Loucy (cell line): Measurements from ENCODE around the gene GAPT.

Source experiments
- H2AFZ ChIP-seq: fragments of 200-600 bp; sonication (generic); 2 replicates; pipeline ENCODE4 v1.6.0; 2016; ENCODE audit warnings: antibody characterized with exemption, mild to moderate bottlenecking, low read length, moderate library complexity
- H3F3A ChIP-seq: fragments of 200-600 bp; 2 replicates; pipeline ENCODE4 v1.6.0; 2016; ENCODE audit warnings: antibody characterized with exemption, low read depth, mild to moderate bottlenecking
- H3K27me3 ChIP-seq: fragments of 200-600 bp; sonication (generic); 2 replicates; pipeline ENCODE4 v1.6.1; 2014; ENCODE audit warnings: low read length, mild to moderate bottlenecking; ENCODE audit not compliant: insufficient read depth, poor library complexity, severe bottlenecking
- H3K36me3 ChIP-seq: fragments of 200-600 bp; sonication (generic); 2 replicates; pipeline ENCODE4 v1.6.1; 2016; ENCODE audit warnings: low read length; ENCODE audit not compliant: insufficient read depth
- H3K4me1 ChIP-seq: fragments of 200-600 bp; sonication (generic); 2 replicates; pipeline ENCODE4 v1.5.1; 2014; ENCODE audit warnings: low read length, mild to moderate bottlenecking; ENCODE audit not compliant: insufficient read depth, poor library complexity, severe bottlenecking
- H3K4me2 ChIP-seq: fragments of 200-600 bp; sonication (generic); 2 replicates; pipeline ENCODE4 v1.6.0; 2014; ENCODE audit warnings: antibody characterized with exemption, low read length, low read depth, mild to moderate bottlenecking; ENCODE audit not compliant: poor library complexity, severe bottlenecking
- H3K4me3 ChIP-seq: fragments of 200-600 bp; sonication (generic); 2 replicates; pipeline ENCODE4 v1.5.1; 2014; ENCODE audit warnings: low read length, mild to moderate bottlenecking, mixed read lengths; ENCODE audit not compliant: poor library complexity, severe bottlenecking
- H3K79me2 ChIP-seq: fragments of 200-600 bp; sonication (generic); 2 replicates; pipeline ENCODE4 v1.6.1; 2014; ENCODE audit warnings: low read length; ENCODE audit not compliant: insufficient read depth
- H3K9ac ChIP-seq: fragments of 200-600 bp; sonication (generic); 2 replicates; pipeline ENCODE4 v1.6.0; 2014; ENCODE audit warnings: mild to moderate bottlenecking, low read depth, low read length, moderate library complexity; ENCODE audit not compliant: poor library complexity, severe bottlenecking
- H3K9me2 ChIP-seq: fragments of 200-600 bp; sonication (generic); replicated peaks from 2 replicates; pipeline ENCODE4 v1.6.1; 2016; ENCODE audit warnings: low read depth, low read length, mixed read lengths
- H3K9me3 ChIP-seq: fragments of 200-600 bp; sonication (generic); 2 replicates; pipeline ENCODE4 v1.6.1; 2014; ENCODE audit warnings: mild to moderate bottlenecking, antibody characterized with exemption, low read length, low read depth; ENCODE audit not compliant: insufficient read depth
- H4K20me1 ChIP-seq: fragments of 200-600 bp; sonication (generic); 2 replicates; pipeline ENCODE4 v1.6.0; 2014; ENCODE audit warnings: antibody characterized with exemption, low read length, mild to moderate bottlenecking; ENCODE audit not compliant: insufficient read depth, poor library complexity, severe bottlenecking
- EZH2phosphoT487 ChIP-seq: fragments of 200-600 bp; IDR thresholded peaks from 2 replicates; pipeline ENCODE4 v1.6.1; 2018; ENCODE audit warnings: antibody characterized with exemption, mild to moderate bottlenecking, moderate library complexity, borderline replicate concordance
- TF ChIP-seq, protein P1 (sequence below): fragments of 200-600 bp; sonication (generic); conservative IDR thresholded peaks from 2 replicates; pipeline ENCODE4 v1.5.1; 2014; ENCODE audit warnings: mild to moderate bottlenecking, antibody characterized with exemption, low read length

GAPT gene

DNA sequence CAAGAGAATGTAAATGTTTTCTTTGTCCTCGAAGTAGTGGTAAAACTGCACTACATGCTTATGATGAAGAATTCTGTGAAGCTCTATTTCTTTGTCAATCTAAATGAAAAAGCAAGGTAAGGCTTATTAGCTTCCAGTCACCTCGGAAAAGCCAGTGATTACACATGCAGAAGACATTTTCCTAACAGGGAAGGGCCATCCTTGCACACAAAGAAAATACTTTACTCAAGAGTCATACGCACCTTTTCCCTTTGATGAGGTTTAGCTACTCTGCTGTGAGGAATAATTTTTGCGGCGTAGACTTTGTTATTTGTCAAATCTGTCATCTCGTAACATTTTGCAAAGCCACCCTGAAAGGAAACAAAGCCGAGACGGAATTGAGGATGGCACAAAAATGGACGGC lies 32.5 kb upstream of the GAPT start:
- TF ChIP-seq EZH2phosphoT487: no peak
- TF ChIP-seq, protein P1, sequence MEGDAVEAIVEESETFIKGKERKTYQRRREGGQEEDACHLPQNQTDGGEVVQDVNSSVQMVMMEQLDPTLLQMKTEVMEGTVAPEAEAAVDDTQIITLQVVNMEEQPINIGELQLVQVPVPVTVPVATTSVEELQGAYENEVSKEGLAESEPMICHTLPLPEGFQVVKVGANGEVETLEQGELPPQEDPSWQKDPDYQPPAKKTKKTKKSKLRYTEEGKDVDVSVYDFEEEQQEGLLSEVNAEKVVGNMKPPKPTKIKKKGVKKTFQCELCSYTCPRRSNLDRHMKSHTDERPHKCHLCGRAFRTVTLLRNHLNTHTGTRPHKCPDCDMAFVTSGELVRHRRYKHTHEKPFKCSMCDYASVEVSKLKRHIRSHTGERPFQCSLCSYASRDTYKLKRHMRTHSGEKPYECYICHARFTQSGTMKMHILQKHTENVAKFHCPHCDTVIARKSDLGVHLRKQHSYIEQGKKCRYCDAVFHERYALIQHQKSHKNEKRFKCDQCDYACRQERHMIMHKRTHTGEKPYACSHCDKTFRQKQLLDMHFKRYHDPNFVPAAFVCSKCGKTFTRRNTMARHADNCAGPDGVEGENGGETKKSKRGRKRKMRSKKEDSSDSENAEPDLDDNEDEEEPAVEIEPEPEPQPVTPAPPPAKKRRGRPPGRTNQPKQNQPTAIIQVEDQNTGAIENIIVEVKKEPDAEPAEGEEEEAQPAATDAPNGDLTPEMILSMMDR: no peak

DNA sequence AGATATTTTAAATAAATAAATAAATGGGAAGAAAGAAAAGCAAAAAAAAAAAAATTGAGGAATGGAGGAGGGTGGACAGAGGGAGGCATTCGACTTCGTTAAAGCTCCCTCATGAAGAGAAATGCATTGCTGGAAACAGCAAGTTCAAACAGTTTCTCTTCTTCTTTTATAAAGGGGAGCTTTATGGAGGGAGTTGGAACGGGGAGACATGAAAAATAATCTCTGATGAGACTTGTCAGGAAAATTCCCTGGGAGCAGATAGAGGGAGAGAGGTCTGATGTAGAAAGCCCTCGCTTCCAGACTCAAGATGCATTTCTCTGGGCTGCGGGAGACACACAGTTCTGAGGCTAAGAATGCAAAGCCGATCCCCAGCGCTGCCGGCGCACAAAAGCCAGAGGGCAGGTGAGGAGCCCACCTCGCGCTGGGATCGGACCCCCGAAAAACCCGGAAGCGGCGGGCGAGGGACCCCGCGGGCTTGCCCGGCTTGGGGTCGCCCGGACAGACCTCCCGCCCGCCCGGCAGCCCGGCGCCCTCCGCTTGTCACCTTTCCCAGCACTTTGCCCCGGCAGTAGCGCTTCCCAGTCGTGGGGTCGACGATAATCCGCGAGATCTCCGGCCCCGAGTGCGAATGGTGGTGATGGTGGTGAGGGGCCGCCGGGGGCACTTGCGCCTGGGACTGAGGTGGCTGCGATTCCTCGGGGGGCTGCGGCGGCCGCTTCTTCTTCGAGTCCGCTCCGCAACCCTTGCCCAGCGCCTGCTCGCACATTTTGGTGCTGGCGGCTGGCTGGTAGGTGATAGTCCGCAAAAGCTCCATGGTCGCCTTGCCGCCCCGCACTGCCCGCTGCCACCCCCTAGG lies 31.9 kb upstream of the GAPT start:
- no peaks in the 10 kb centered on the region for H3K27me3 ChIP-seq
- peak overlapping the region; percentile 73 for H3K4me3 ChIP-seq
- no peaks in the 10 kb centered on the region for H3K79me2 ChIP-seq
- H3K9me3 ChIP-seq: no peaks in the 10 kb centered on the region
- H2AFZ ChIP-seq: peak overlapping the region; percentile 80
- H3K4me2 ChIP-seq: peak overlapping the region; percentile 61
- TF ChIP-seq, protein P1: no peak
- no peak for TF ChIP-seq EZH2phosphoT487
- H4K20me1 ChIP-seq: no peaks in the 10 kb centered on the region
- no peaks in the 10 kb centered on the region for H3K36me3 ChIP-seq
- no peaks in the 10 kb centered on the region for H3F3A ChIP-seq
- H3K9ac ChIP-seq: peak overlapping the region; percentile 54
- no peaks in the 10 kb centered on the region for H3K9me2 ChIP-seq
- H3K4me1 ChIP-seq: no peaks in the 10 kb centered on the region

More for the DNA sequence above, 32.5 kb upstream of the GAPT start:
- H3K9me3 ChIP-seq: no peaks in the 10 kb centered on the region
- H3F3A ChIP-seq: no peaks in the 10 kb centered on the region
- no peaks in the 10 kb centered on the region for H4K20me1 ChIP-seq
- H3K36me3 ChIP-seq: no peaks in the 10 kb centered on the region
- no peaks in the 10 kb centered on the region for H3K27me3 ChIP-seq
- peak overlapping the region; percentile 54 for H3K9ac ChIP-seq
- no peaks in the 10 kb centered on the region for H3K79me2 ChIP-seq
- H3K9me2 ChIP-seq: no peaks in the 10 kb centered on the region
- peak overlapping the region; percentile 73 for H3K4me3 ChIP-seq
- H3K4me1 ChIP-seq: no peaks in the 10 kb centered on the region
- H3K4me2 ChIP-seq: peak overlapping the region; percentile 61
- H2AFZ ChIP-seq: no peak overlapping the region

DNA sequence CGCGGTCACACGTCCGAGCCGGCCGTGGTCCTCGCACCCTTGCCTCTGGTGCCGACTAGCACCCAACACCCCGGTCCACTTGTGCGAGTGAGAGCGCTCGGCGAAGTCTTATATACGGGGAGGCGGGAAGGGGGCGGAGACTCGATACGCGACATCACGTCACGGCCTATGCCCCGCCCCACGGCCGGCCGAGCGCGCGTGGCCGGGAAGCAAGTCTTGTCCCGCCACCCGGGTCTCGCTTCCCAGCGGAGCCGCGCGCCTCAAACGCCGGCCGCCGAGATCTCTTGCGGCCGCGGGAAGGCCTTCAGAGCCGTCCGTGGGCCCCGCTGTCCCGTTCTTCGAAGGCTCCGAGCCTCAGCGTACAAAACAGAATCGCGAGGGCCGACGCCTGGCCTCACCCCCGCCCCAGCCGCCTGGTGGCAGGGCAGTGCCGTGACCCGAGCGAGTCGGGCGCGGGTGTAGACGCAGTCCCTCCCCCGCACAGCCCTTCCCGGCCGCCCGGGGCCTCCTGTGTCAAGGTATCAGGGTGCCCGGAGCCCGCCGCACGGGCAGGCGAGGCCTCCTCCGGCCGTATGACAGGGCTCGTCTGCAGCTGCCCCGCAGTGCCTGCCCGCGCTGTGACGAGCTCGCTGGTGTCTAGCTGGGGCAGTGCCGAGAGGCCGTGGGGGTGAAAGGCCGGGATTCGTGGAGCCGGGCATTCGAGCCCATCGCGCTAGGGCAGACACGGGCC lies 31.1 kb upstream of the GAPT start, which contains the start of gene PLK2:
PLK2 (minus strand) TSS at position 85 of the 730 bp plus-strand sequence. CDS start 127 bp downstream, outside the sequence.
- Histone ChIP-seq H3F3A (no peaks in the 10 kb centered on the region), H4K20me1 (no peaks in the 10 kb centered on the region), H3K4me2 (peak within 1 kb of the TSS; percentile 61), H3K9me2 (no peaks in the 10 kb centered on the region), H3K36me3 (no peaks in the 10 kb centered on the region), H3K9ac (peak within 1 kb of the TSS; percentile 54), H3K4me3 (peak within 1 kb of the TSS; percentile 73), H2AFZ (peak within 1 kb of the TSS; percentile 80), H3K27me3 (no peaks in the 10 kb centered on the region), H3K4me1 (no peaks in the 10 kb centered on the region), H3K9me3 (no peaks in the 10 kb centered on the region), H3K79me2 (no peaks in the 10 kb centered on the region)
- no peak for TF ChIP-seq EZH2phosphoT487
- TF ChIP-seq, protein P1: no peak
